ENCODE data around the gene MARCO. TPM values are rescaled to one million over a fixed set of nuclear protein-coding genes. Genes with fewer than 3 reads are reported as not detected.

Gene MARCO
- polyA plus RNA-seq, 1 of the 3 experiments (the other 2 are of a cell fraction), result not detected

DNA sequence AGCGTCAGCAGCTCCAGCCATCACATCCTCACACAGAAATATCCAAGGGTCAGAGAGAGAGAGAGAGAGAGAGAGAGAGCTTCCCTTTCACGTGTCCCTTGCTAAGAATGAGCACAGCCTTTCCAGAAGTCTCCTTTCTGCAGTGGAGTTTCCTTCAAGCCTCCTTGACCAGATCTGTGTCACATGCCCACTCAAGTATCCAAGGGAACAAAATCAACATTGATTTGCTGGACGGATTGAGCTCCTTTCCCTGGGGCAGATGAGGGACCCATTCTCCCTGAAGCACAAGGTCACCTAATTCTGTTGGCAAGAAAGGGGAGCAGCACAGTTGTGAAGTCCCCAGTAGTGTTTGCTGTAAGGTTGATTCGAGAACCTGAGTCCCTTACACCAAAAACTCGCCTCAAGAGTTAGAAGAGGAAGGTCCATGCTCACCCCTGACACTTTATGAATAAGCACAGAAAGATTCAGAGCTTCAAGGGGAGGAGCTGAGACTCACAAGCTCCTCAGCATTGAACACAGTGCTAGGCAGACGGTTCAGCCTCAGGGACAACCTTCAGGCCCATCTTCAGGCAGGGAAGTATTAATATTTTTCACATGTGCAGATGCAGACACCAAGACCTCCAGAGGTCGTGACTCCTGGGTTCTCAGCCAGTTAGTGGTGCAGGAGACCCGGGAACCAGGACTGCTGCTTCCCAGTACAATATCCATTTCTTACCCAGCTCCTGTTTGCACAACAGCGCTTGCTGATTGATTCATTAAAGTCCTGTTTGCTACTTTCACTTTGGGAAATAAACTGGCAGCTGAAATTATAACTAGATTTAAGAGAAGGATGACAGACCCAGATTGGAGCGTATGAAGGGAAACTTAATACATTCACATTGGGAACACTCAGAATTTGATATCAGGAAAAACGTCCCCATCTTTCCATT is 38.2 kb upstream of the MARCO start:
- no peaks in the 10 kb centered on the region for H3K9me2 ChIP-seq
- no peaks in the 10 kb centered on the region for H3K27me3 ChIP-seq (ENCODE audit: insufficient read depth)
- H3K4me2 ChIP-seq, result no peak overlapping the region
- H3K9ac ChIP-seq, result no peak overlapping the region
- no peak overlapping the region for H3K27ac ChIP-seq (ENCODE audit: low read depth in 2 of 2, low read length in 1 of 2)
- H3K9me3 ChIP-seq, result no peaks in the 10 kb centered on the region
- no peak for DNase-seq
- TF ChIP-seq, protein P1, sequence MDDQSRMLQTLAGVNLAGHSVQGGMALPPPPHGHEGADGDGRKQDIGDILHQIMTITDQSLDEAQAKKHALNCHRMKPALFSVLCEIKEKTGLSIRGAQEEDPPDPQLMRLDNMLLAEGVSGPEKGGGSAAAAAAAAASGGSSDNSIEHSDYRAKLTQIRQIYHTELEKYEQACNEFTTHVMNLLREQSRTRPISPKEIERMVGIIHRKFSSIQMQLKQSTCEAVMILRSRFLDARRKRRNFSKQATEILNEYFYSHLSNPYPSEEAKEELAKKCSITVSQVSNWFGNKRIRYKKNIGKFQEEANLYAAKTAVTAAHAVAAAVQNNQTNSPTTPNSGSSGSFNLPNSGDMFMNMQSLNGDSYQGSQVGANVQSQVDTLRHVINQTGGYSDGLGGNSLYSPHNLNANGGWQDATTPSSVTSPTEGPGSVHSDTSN (IDR thresholded peaks at IDR 0.05), result no peak
- TF ChIP-seq RFX5 (IDR thresholded peaks at IDR 0.05; ENCODE audit: low read length) (no peak), RCOR1 (IDR thresholded peaks at IDR 0.05; ENCODE audit: low read length) (no peak), FOSL2 (IDR thresholded peaks at IDR 0.05; ENCODE audit: borderline replicate concordance, low read depth) (no peak), MXI1 (IDR thresholded peaks at IDR 0.05; ENCODE audit: low read depth, low read length) (no peak), TEAD4 (IDR thresholded peaks at IDR 0.05; ENCODE audit: borderline replicate concordance, insufficient read depth) (no peak), GABPA (IDR thresholded peaks at IDR 0.05; ENCODE audit: low read depth) (no peak), MEF2A (IDR thresholded peaks at IDR 0.05; ENCODE audit: borderline replicate concordance, low read depth) (no peak), NRF1 (IDR thresholded peaks at IDR 0.05; ENCODE audit: low read depth, low read length) (no peak), FOXM1 (IDR thresholded peaks at IDR 0.05; ENCODE audit: low read depth) (no peak), POLR2AphosphoS5 (IDR thresholded peaks at IDR 0.05; ENCODE audit: low read depth, low read length) (no peak), RXRA (IDR thresholded peaks at IDR 0.05; ENCODE audit: borderline replicate concordance, low read depth) (no peak), GATA2 (CRISPR knock-in tag; IDR thresholded peaks at IDR 0.05) (no peak), YY1 (IDR thresholded peaks at IDR 0.05; ENCODE audit: low read depth) (no peak)
- TF ChIP-seq, protein P2, sequence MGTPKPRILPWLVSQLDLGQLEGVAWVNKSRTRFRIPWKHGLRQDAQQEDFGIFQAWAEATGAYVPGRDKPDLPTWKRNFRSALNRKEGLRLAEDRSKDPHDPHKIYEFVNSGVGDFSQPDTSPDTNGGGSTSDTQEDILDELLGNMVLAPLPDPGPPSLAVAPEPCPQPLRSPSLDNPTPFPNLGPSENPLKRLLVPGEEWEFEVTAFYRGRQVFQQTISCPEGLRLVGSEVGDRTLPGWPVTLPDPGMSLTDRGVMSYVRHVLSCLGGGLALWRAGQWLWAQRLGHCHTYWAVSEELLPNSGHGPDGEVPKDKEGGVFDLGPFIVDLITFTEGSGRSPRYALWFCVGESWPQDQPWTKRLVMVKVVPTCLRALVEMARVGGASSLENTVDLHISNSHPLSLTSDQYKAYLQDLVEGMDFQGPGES (IDR thresholded peaks at IDR 0.05; ENCODE audit: low read depth, low read length), result no peak
- TF ChIP-seq, protein P3, sequence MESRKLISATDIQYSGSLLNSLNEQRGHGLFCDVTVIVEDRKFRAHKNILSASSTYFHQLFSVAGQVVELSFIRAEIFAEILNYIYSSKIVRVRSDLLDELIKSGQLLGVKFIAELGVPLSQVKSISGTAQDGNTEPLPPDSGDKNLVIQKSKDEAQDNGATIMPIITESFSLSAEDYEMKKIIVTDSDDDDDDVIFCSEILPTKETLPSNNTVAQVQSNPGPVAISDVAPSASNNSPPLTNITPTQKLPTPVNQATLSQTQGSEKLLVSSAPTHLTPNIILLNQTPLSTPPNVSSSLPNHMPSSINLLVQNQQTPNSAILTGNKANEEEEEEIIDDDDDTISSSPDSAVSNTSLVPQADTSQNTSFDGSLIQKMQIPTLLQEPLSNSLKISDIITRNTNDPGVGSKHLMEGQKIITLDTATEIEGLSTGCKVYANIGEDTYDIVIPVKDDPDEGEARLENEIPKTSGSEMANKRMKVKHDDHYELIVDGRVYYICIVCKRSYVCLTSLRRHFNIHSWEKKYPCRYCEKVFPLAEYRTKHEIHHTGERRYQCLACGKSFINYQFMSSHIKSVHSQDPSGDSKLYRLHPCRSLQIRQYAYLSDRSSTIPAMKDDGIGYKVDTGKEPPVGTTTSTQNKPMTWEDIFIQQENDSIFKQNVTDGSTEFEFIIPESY (IDR thresholded peaks at IDR 0.05; ENCODE audit: borderline replicate concordance, low read depth), result no peak
- TF ChIP-seq, protein P4, sequence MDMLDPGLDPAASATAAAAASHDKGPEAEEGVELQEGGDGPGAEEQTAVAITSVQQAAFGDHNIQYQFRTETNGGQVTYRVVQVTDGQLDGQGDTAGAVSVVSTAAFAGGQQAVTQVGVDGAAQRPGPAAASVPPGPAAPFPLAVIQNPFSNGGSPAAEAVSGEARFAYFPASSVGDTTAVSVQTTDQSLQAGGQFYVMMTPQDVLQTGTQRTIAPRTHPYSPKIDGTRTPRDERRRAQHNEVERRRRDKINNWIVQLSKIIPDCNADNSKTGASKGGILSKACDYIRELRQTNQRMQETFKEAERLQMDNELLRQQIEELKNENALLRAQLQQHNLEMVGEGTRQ (IDR thresholded peaks at IDR 0.05; ENCODE audit: borderline replicate concordance, low read depth, low read length), result no peak
- no peak overlapping the region for H2AFZ ChIP-seq (ENCODE audit: low read depth)
- H3K36me3 ChIP-seq (replicated peaks in 1 of 2; ENCODE audit: control insufficient read depth in 1 of 2, insufficient read depth in 2 of 2, low read length in 1 of 2), result no peaks in the 10 kb centered on the region
- CTCF ChIA-PET, result no interaction called here
- WGBS (ENCODE audit: low lambda C conversion rate), result 4% methylated on average over 11 of the region's 11 CpGs
- no peak overlapping the region for H3K4me3 ChIP-seq (ENCODE audit: low read depth in 2 of 2, low read length in 1 of 2)
- H3K79me2 ChIP-seq (ENCODE audit: insufficient read depth), result no peaks in the 10 kb centered on the region
- no peaks in the 10 kb centered on the region for H3K4me1 ChIP-seq (ENCODE audit: control insufficient read depth in 1 of 2, insufficient read depth in 2 of 2, low read depth in 1 of 2, low read length in 1 of 2)
- POLR2A ChIA-PET, result no interaction called here
- H4K20me1 ChIP-seq (ENCODE audit: insufficient read depth), result no peaks in the 10 kb centered on the region
- H3F3A ChIP-seq (replicated peaks; ENCODE audit: insufficient read depth), result no peaks in the 10 kb centered on the region

Measured in SK-N-SH (cell line).